Activated CD4-positive, alpha-beta T cell treated with anti-CD3 and anti-CD28 coated beads, Interleukin-2, amount 50 U/mL, for 4 hours (primary cell): ENCODE results near the gene CENATAC.
"Not testable (repeated sequence)": the region's sequence is repeated elsewhere in the genome, so short reads cannot be mapped to it uniquely, and the experiment has no call there.

Experiments
- DNase-seq, 2 experiments: peaks; one replicate each; pipeline ENCODE4 v3.0.0-alpha.2; 2020

The CENATAC gene

GRCh38 chr11:118996926-118997626, 862 bp upstream of the CENATAC start:
- DNase-seq: peak; percentile 22 to 25

GRCh38 chr11:118998388-118998717, 415 bp downstream of the CENATAC start:
- peak in 1 of 2 experiments; percentile 6 for DNase-seq

DNA sequence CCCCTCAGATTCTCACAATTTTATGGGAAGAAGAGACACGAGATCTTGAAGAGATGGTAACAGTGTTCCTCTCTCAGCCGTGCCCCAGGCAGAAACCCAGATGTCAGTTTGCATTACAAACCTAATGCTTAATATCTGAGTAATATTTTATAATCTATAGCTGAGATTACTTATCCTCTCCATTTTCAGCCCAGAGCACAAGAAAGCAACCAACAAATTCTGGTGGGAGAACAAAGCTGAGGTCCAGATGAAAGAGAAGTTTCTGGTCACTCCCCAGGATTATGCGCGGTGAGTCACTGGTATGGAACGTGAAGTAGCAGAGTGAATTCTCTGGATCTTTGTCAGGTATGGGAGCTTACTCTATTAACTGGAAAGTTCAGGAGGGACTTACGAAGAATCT, 884 bp downstream of the CENATAC start:
- DNase-seq: no peak

GRCh38 chr11:119000906-119001305, 3.0 kb downstream of the CENATAC start:
- no peak for DNase-seq

DNA sequence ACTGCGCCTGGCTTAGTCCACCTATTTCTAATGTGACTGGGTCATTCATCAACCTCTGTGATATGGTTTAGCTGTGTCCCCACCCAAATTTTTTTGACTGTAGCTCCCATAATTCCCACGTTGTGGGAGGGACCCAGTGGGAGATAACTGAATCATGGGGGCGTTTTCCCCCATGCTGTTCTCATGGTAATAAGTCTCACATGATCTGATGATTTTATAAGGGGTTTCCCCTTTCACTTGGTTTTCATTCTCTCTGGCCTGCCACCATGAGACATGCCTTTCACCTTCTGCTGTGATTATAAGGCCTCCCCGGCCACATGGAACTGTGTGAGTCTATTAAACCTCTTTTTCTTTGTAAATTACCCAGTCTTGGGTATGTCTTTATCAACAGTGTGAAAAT, 8.7 kb downstream of the CENATAC start:
- DNase-seq: no peak

DNA sequence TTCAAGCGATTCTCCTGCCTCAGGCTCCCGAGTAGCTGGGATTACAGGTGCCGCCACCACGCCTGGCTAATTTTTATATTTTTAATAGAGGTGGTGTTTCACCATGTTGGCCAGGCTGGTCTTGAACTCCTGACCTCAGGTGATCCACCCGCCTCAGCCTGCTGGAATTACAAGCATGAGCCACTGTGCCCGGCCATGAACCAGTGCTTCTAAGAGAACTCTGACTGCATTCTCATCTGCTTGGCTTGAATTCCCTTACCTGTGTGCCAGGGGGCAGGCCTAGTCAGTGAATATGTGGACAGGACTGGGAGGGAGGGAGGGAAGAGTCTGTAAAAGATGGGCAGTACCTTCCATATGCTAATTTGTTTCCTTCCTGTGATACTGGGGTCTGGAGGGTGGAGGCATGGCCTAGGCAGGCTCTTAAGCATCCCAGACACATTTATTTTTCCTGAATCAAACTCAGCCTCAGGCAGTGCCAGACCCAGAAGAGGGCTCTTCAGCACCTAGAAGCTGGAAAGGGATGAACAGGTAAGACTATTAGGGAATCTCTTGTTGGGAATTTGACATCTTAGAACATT, 13.6 kb downstream of the CENATAC start:
- DNase-seq: no peak

- no peak for DNase-seq
These were observed 14.8 kb downstream of the CENATAC start for GRCh38 chr11:119012629-119013170.

DNA sequence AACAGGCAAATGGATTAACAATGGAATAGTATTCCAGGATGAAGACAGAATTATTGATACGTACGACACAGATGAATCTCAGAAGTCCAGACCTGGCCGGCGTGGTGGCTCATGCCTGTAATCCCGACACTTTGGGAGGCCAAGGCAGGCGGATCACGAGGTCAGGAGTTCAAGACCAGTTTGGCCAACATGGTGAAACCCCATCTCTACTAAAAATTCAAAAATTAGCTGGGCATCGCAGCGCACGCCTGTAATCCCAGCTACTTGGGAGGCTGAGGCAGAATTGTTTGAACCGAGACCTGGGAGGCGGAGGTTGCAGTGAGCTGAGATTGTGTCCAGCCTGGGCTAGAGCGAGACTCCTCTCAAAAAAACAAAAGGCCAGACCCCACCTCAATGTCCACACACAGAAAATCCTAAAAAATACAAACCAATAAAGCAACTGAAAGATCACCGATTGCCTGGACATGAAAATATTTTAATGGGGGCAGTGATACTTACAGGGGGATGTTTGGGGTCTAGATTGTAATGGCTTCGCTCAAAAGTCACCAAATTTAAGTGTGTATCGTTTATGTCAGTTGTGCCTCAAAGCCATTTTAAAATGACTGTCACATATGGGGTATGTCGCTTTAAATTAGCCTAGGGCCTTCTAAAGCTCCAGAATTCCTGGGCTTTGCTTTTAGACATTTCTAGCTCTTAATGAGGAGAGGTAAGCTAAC, 16.4 kb downstream of the CENATAC start:
- DNase-seq: no peak

- no peak for DNase-seq
These were observed 17.2 kb downstream of the CENATAC start for GRCh38 chr11:119015054-119015611.

DNA sequence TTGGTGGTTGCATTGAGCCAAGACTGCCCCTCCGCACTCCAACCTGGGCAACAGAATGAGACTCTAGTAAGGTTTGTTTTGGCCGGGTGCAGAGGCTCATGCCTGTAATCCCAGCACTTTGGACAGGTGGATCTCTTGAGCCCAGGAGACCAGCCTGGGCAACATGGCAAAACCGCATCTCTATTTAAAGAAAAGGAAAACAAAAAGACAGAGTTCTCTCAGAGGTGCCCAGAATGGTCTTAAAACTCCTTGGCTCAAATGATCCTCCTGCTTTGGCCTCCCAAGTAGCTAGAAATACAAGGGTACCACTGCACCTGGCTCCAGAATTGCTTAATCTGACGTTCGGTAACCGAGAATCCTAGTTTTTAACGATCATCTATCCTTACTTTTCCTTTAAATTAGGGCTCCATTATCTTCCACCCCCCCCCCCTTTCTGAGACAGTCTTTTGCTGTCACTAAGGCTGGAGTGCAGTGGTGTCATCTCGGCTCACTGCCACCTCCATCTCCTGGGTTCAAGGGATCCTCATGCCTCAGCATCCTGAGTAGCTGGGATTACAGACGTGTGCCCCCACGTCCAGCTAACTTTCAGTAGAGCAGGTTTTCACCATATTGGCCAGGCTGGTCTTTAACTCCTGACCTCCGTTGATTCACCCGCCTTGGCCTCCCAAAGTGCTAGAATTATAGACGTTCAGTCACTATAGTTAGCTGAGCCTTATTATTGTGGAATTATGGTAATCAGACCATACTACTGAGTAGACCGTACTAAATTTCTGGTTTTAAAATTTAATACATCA, 18.5 kb downstream of the CENATAC start:
- DNase-seq: no peak

- DNase-seq: not testable (repeated sequence)
These were observed 19.4 kb downstream of the CENATAC start for GRCh38 chr11:119017377-119017776.

GRCh38 chr11:119018074-119018938, 20.4 kb downstream of the CENATAC start, which contains the start of the genes RPS25 and TRAPPC4:
Gene RPS25 (minus strand): TSS chr11:119018343. CDS start chr11:119018284, 59 bp downstream.
Gene TRAPPC4 (plus strand): TSS chr11:119018766. CDS start chr11:119018796, 30 bp downstream.
- peak; percentile 93 for DNase-seq

DNA sequence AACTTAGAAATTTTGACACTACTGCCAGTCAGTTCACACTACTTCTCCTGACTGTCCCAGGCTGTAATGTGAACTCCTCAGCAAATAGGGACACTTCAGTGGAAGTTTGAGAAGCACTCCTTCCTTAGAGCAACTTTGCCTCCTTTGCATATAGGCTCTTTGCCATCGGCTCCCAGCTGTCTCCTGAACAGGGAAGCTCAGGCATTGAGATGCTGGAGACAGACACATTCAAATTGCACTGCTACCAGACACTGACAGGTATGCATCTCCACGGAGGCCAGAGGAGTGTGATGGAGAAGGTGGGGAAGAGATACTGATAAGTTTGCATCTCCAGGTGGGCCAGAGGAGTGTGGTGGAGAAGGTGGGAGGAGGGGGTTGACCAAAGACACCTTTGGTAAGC, 22.1 kb downstream of the CENATAC start:
- no peak for DNase-seq

- DNase-seq: no peak
These were observed 23.7 kb downstream of the CENATAC start for GRCh38 chr11:119021631-119022030.

GRCh38 chr11:119023741-119024140, 25.8 kb downstream of the CENATAC start:
- DNase-seq: no peak

DNA sequence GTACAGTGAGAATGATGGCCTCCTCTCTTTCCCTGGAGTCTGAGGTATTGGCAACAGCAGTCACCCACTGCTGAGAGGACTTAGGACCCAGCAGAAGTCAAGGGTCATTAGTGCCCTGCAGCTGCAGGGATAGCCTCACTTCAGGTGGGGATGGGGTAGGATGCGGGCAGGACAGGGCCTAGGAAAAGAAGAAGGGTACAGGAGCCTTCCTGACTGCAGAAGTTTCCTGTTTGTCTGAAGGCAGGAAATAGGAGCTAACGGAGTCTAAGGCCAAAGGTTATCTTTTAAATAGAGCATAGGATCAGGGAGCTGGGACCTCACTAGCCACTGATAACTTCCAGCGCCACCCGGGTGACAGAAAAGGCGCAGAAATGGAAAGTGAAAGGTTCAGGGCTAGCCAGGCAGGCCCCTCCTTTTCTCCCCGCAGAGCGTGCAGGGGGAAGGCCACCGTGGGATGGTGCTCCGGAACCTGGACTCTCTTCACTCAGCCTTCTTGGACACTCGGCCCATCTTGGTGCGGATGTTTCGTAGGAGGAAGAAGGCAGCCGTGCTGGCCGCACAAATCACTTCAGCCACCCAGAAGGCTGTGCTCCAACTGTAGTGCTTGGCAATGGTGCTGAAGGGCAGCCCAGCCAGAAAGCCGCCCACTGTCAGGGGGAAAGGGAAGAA, 26.6 kb downstream of the CENATAC start:
- no peak for DNase-seq

- DNase-seq: no peak
These were observed 27.1 kb downstream of the CENATAC start for GRCh38 chr11:119025099-119025473.

- no peak for DNase-seq
These were observed 27.6 kb downstream of the CENATAC start for GRCh38 chr11:119025541-119025940.

GRCh38 chr11:119025978-119026766, 28.2 kb downstream of the CENATAC start:
- DNase-seq: no peak

- no peak for DNase-seq
These were observed 29.0 kb downstream of the CENATAC start for GRCh38 chr11:119026970-119027369.
